ENCODE data around the gene TIAM1.

DNA sequence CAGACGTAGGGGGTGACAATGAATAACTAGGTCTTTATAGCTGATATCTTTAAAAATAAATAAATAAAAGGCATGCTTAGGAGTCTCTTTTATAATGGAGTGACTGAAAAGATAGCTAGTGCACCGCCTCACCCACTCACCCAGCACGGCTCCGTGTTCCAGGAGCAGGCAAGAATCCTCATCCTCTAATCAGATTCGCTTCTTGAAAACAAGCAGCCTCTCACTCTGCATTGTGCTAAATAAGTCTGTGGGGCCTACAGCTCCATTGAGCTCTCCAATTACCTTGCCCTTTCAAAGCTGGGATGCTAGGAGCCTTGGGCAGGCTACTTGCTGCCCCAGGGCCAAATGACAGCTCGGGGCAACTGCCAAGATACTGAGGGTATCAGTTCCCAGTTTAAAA lies 91.5 kb downstream of the TIAM1 start:
- TF ChIP-seq, protein P1, sequence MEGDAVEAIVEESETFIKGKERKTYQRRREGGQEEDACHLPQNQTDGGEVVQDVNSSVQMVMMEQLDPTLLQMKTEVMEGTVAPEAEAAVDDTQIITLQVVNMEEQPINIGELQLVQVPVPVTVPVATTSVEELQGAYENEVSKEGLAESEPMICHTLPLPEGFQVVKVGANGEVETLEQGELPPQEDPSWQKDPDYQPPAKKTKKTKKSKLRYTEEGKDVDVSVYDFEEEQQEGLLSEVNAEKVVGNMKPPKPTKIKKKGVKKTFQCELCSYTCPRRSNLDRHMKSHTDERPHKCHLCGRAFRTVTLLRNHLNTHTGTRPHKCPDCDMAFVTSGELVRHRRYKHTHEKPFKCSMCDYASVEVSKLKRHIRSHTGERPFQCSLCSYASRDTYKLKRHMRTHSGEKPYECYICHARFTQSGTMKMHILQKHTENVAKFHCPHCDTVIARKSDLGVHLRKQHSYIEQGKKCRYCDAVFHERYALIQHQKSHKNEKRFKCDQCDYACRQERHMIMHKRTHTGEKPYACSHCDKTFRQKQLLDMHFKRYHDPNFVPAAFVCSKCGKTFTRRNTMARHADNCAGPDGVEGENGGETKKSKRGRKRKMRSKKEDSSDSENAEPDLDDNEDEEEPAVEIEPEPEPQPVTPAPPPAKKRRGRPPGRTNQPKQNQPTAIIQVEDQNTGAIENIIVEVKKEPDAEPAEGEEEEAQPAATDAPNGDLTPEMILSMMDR (IDR thresholded peaks at IDR 0.05), result no peak
- TF ChIP-seq POLR2AphosphoS5 (IDR thresholded peaks at IDR 0.05) (no peak), POLR2A (IDR thresholded peaks at IDR 0.05) (no peak)

Data from gastroesophageal sphincter (tissue), 3 donors.